Activated naive CD8-positive, alpha-beta T cell treated with anti-CD3 and anti-CD28 coated beads, Interleukin-2, amount 10 ng/mL, durations not matched to agents 7 days and 5 days (primary cell): ENCODE measurements around the gene OR4N5. TPM values are rescaled to one million over a fixed set of nuclear protein-coding genes. Genes with fewer than 3 reads are reported as not detected.

Experiments
- ATAC-seq: fragments of 150-1000 bp; cut with Tn5 transposase; one replicate; pipeline ENCODE4 v1.10.0; 2021; ENCODE audit warnings: low read depth, moderate library complexity
- POLR2A ChIA-PET: fragments of 350-600 bp; sonication (Branson Sonifier 250); formaldehyde crosslinking; loops from one replicate; lab custom pipeline; 2021; ENCODE audit warnings: antibody characterized with exemption; lab: Charles Lee
- DNase-seq: peaks from one replicate; pipeline ENCODE4 v3.0.0; 2021
- H3K27ac Mint-ChIP-seq: one replicate; pipeline ENCODE4 v1.8.0; 2022; ENCODE audit warnings: mild to moderate bottlenecking, mixed read lengths
- H3K27me3 Mint-ChIP-seq: one replicate; pipeline ENCODE4 v1.8.0; 2022; ENCODE audit warnings: mild to moderate bottlenecking, moderate library complexity, mixed read lengths
- H3K36me3 Mint-ChIP-seq: one replicate; pipeline ENCODE4 v1.8.0; 2021; ENCODE audit warnings: mild to moderate bottlenecking, mixed read lengths
- H3K4me1 Mint-ChIP-seq: one replicate; pipeline ENCODE4 v1.8.0; 2021; ENCODE audit warnings: mixed read lengths
- H3K4me3 Mint-ChIP-seq: one replicate; pipeline ENCODE4 v1.8.0; 2022; ENCODE audit warnings: mild to moderate bottlenecking, moderate library complexity, mixed read lengths
- H3K9me3 Mint-ChIP-seq: one replicate; pipeline ENCODE4 v1.8.0; 2021; ENCODE audit warnings: mixed read lengths
- total RNA-seq, 2 experiments: library from RNA; stranded (reverse); gene quantifications; one replicate each; pipeline ENCODE4 v1.2.3, GENCODE V29; 2021

Gene OR4N5
- total RNA-seq, 2 experiments from 2014 or later, result not detected

DNA sequence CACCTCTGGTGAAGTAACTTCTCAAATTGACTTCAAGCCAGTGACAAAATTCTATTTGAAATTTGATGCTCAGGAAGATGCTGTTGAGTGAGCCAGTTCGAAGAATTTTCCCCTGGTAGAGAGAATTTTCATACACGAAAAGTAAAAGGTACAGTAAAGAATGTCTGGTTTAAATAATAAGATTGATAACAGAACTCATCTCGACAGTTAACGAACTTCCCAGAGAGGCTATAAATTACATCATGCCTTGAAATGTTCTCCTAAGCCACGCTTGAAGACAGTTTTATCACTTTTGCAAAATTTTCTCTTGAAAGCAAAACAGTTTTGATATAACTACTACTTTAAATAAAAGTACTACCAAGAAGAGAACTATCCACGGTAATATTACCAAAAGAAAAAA is 37.7 kb downstream of the OR4N5 start:
- ATAC-seq (no peak), DNase-seq (no peak)
- H3K4me3 Mint-ChIP-seq, result no peak overlapping the region
- POLR2A ChIA-PET, result no interaction called here
- no peak overlapping the region for H3K27ac Mint-ChIP-seq
- H3K4me1 Mint-ChIP-seq, result no peaks in the 10 kb centered on the region
- no peaks in the 10 kb centered on the region for H3K9me3 Mint-ChIP-seq
- H3K27me3 Mint-ChIP-seq, result peaks cover 4% of the 10 kb centered on the region
- no peaks in the 10 kb centered on the region for H3K36me3 Mint-ChIP-seq

DNA sequence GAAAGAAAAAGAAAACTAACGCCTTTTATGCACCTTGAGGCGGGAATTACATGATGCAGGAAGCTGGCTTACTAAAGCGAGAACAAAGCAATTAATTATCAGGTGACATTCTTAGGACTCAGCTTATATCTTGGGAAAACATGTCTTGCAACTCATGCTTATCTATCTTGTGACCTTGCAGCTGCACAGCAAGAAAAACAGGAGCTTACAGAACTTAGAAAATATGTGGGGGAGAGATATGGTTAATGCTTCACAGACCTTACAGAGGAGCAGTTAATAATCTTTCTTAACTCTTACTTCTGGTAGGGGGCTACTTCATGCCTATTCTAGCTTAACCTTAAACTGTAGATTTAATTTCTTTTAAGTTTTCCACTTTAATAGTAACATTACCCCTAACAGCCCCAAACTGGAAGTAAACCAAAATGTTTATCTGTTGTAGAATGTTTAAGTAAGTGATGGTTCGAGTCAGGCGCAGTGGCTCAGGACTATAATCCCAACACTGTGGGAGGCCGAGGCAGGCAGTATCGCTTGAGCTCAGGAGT is 38.9 kb downstream of the OR4N5 start:
- ATAC-seq (no peak), DNase-seq (no peak)
- Mint-ChIP-seq H3K4me1 (no peaks in the 10 kb centered on the region), H3K36me3 (no peaks in the 10 kb centered on the region), H3K4me3 (no peak overlapping the region), H3K27me3 (peaks cover 4% of the 10 kb centered on the region), H3K27ac (no peak overlapping the region), H3K9me3 (no peaks in the 10 kb centered on the region)
- POLR2A ChIA-PET, result no interaction called here

DNA sequence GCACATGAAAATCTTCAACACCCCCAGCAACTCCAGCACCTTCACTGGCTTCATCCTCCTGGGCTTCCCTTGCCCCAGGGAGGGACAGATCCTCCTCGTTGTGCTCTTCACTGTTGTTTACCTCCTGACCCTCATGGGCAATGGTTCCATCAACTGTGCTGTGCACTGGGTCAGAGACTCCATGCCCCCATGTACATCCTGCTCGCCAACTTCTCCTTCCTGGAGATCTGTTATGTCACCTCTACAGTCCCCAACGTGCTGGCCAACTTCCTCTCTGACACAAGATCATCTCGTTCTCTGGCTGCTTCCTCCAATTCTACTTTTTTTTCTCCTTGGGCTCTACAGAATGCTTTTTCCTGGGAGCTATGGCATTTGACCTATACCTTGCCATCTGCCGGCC is 40.6 kb downstream of the OR4N5 start:
- ATAC-seq, result no peak
- POLR2A ChIA-PET, result no interaction called here
- Mint-ChIP-seq H3K27me3 (peaks cover 5% of the 10 kb centered on the region), H3K4me3 (no peak overlapping the region), H3K4me1 (no peaks in the 10 kb centered on the region), H3K27ac (no peak overlapping the region), H3K36me3 (no peaks in the 10 kb centered on the region), H3K9me3 (no peaks in the 10 kb centered on the region)
- DNase-seq, result no peak

DNA sequence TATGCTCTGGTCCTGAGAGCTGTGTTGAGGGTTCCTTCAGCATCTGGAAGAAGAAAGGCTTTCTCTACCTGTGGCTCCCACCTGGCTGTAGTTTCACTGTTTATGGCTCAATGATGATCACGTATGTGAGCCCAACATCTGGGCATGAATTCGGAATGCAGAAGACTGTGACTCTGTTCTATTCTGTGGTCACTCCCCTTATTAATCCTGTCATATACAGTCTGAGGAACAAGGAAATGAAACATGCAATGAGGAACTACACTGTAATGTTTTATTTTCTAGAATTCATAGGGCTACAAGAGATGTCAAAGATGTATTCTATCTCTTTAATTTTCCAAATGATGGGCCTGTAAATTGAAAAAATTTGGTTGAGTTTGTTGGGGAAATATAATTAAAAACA is 41.3 kb downstream of the OR4N5 start:
- no peak for DNase-seq
- Mint-ChIP-seq H3K27me3 (peaks cover 5% of the 10 kb centered on the region), H3K9me3 (no peaks in the 10 kb centered on the region), H3K36me3 (no peaks in the 10 kb centered on the region), H3K27ac (no peak overlapping the region), H3K4me1 (no peaks in the 10 kb centered on the region), H3K4me3 (no peak overlapping the region)
- no peak for ATAC-seq
- POLR2A ChIA-PET, result no interaction called here

DNA sequence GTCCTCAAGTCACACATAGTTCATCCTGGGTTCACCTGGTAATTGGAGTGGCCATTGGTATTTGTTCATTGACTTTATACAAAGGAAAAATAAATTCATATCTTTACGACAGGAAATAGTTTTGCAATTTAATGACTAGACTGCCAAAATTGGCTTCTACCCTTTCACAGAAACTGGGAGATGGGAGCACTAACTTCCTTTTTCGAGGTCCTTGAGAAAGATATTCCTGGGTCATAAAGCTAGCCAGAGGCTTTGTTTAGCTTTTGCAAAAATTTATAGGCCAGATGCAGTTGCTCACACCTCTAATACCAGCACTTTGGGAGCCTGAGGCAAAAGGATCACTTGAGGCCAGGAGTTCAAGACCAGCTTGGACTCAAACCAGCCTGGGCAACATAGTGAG is 41.9 kb downstream of the OR4N5 start:
- DNase-seq (no peak), ATAC-seq (no peak)
- POLR2A ChIA-PET, result no interaction called here
- Mint-ChIP-seq H3K27me3 (peaks cover 5% of the 10 kb centered on the region), H3K27ac (no peak overlapping the region), H3K36me3 (no peaks in the 10 kb centered on the region), H3K4me3 (no peak overlapping the region), H3K4me1 (no peaks in the 10 kb centered on the region), H3K9me3 (no peaks in the 10 kb centered on the region)

DNA sequence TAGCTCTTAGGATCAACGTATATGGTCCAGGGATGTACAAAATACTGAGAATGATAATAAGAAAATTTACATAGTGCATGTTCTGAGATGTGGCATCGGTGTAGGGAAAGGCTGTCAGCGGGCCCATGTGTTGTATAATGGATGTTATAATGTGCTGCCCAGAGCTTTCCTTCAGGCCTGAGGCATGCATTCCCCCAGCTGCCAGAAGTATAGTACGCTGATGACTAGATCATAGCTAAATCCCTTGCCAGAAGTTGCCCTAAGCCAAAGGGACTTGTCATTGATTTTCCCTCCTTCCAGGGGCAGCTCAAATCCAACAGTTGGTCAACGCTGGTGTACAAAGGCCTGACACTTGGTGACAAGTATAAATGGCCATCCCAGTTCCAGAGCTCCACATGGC is 45.6 kb downstream of the OR4N5 start:
- peaks cover 5% of the 10 kb centered on the region for H3K27me3 Mint-ChIP-seq
- no peak overlapping the region for H3K4me3 Mint-ChIP-seq
- no peak overlapping the region for H3K27ac Mint-ChIP-seq
- ATAC-seq (no peak), DNase-seq (no peak)
- H3K9me3 Mint-ChIP-seq, result no peaks in the 10 kb centered on the region
- H3K4me1 Mint-ChIP-seq, result no peaks in the 10 kb centered on the region
- H3K36me3 Mint-ChIP-seq, result no peaks in the 10 kb centered on the region
- POLR2A ChIA-PET, result no interaction called here

DNA sequence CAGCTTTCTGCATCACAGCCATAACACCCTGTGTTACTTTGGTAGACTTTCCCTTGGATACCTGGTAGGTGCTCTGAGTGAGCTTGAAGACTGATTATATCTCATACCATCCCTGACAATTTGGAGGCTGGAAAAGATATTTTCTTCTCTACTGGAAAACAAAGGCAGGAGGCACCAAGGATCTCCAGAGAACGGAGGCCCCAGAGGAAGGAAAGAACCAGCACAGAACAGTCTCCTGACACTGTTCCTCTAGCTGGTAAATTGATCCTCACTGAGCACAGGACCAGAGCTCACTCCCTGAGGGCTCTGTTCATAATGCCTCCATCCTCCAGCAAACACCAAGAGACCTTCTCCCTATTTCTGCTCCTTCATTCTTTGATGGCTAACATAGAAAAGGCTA is 52.0 kb downstream of the OR4N5 start, which contains the start of gene OR11G2:
Gene OR11G2, plus strand, starts transcription at position 301 of the 400 bp plus-strand sequence. CDS start 6,542 bp downstream, outside the sequence.
- H3K4me1 Mint-ChIP-seq, result no peaks in the 10 kb centered on the region
- no peak within 1 kb of the TSS for H3K27ac Mint-ChIP-seq
- no peaks in the 10 kb centered on the region for H3K36me3 Mint-ChIP-seq
- POLR2A ChIA-PET, result no interaction called here
- peaks cover 4% of the 10 kb centered on the region for H3K27me3 Mint-ChIP-seq
- H3K4me3 Mint-ChIP-seq, result no peak within 1 kb of the TSS
- H3K9me3 Mint-ChIP-seq, result no peaks in the 10 kb centered on the region
- DNase-seq, result no peak
- no peak for ATAC-seq

DNA sequence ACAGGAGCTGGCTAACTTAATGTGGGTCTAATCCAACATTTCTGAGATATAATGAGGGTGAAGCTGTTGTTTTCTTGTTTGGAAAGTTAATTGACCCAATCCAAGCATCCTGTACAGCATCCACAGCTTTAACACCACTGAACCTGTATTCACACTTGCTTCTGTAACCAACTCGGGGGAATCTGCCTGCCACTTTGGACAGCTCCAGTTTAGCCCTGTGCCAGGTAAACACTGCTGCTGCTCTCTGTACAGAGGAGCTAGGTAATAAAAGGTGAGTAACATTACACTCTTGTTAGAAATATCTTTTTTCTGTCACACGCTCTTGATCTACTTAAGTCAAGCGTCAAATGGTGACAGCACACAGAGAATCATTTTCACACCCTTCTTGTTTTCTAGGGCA is 52.8 kb downstream of the OR4N5 start:
- Mint-ChIP-seq H3K4me3 (no peak overlapping the region), H3K4me1 (no peaks in the 10 kb centered on the region), H3K27me3 (peaks cover 8% of the 10 kb centered on the region), H3K27ac (no peak overlapping the region), H3K9me3 (no peaks in the 10 kb centered on the region), H3K36me3 (no peaks in the 10 kb centered on the region)
- POLR2A ChIA-PET, result no interaction called here
- ATAC-seq (no peak), DNase-seq (no peak)

DNA sequence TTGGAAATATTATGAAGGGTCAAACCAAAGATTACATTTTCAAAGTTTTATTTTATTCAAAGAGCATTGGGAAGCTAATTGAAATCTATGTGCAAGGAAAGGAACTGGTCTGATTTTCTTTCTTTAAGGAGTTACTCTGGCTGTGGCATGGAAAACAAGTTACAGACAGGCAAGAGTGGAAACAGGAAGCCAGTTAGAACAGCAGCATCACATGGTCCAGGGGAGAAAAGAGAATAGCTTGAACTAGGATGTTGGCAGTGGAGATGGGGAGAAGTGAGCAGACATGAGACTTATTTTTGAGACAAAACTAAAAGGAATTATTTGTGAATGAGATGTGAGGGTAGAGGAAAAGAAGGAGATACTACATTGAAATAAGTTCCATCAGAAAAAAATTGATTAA is 55.5 kb downstream of the OR4N5 start:
- H3K4me3 Mint-ChIP-seq, result no peak overlapping the region
- no peaks in the 10 kb centered on the region for H3K36me3 Mint-ChIP-seq
- DNase-seq (no peak), ATAC-seq (no peak)
- H3K27me3 Mint-ChIP-seq, result peaks cover 8% of the 10 kb centered on the region
- no peaks in the 10 kb centered on the region for H3K4me1 Mint-ChIP-seq
- no peak overlapping the region for H3K27ac Mint-ChIP-seq
- POLR2A ChIA-PET, result no interaction called here
- H3K9me3 Mint-ChIP-seq, result no peaks in the 10 kb centered on the region

Other genes with a start within 250 kb of the OR4N5 start
- not detected for gene OR4K5, start 218.2 kb upstream of the OR4N5 start, total RNA-seq
- not detected for gene OR4K1, start 207.9 kb upstream of the OR4N5 start, total RNA-seq
- gene OR4K15, start 163.2 kb upstream of the OR4N5 start, total RNA-seq, result not detected
- not detected for gene OR4Q2, start 136.7 kb upstream of the OR4N5 start, total RNA-seq
- gene OR4K14, start 119.5 kb upstream of the OR4N5 start, total RNA-seq, result not detected
- gene OR4K13, start 102.8 kb upstream of the OR4N5 start, total RNA-seq, result not detected
- not detected for gene OR4L1, start 78.8 kb upstream of the OR4N5 start, total RNA-seq
- not detected for gene OR4K17, start 28.1 kb upstream of the OR4N5 start, total RNA-seq
- not detected for gene OR11G2, start 52.1 kb downstream of the OR4N5 start, total RNA-seq
- not detected for gene OR11H6, start 84.9 kb downstream of the OR4N5 start, total RNA-seq
- not detected for gene OR11H7, start 90.2 kb downstream of the OR4N5 start, total RNA-seq
- not detected for gene OR11H4, start 100.5 kb downstream of the OR4N5 start, total RNA-seq
- gene TTC5, start 167.1 kb downstream of the OR4N5 start, total RNA-seq, result 10 to 100 TPM; 21.9 to 22.2 TPM
- gene CCNB1IP1, start 194.5 kb downstream of the OR4N5 start, total RNA-seq, result 10 to 100 TPM; 35.0 to 39.5 TPM
- 10 to 100 TPM; 28.3 to 32.7 TPM for gene PARP2, start 204.8 kb downstream of the OR4N5 start, total RNA-seq